ENCODE results near the gene SLC39A2. TPM values are rescaled to one million over a fixed set of nuclear protein-coding genes. Genes with fewer than 3 reads are reported as not detected.

SLC39A2 gene
- total RNA-seq, 4 donors from 2014 or later: 8.6 to 23.2 (median 14.9) TPM

DNA sequence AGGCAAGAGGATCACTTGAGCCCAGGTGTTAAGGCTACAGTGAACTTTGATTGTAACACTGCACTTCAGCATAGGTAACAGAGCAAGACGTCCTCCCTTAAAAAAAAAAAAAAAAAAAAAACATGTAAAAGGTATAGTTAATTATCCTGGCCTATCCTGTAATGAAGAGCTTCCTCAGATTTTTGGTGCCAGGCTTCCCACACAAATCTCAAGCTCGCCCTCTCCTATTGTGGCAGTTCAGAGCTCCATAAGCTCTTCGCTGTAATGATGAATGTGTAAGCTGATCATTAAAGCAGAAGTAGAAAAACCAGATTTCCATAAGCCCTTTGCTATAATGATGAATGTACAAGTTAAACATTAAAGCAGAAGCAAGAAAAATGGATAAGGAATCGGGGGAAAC lies 2.0 kb upstream of the SLC39A2 start:
- intact Hi-C loops (cut with DNase I): no loop called here
- peaks cover 8 to 54% (median 47%) of the 10 kb centered on the region in 3 donors for H3K36me3 ChIP-seq
- H3K4me1 ChIP-seq: peaks cover 9 to 64% (median 14%) of the 10 kb centered on the region in 3 donors
- peak overlapping the region in 1 of 4 donors; percentile 32 for H3K4me3 ChIP-seq
- 37 to 47% methylated on average over 4 of the region's 4 CpGs for WGBS, 2 donors
- H3K9me3 ChIP-seq: no peaks in the 10 kb centered on the region
- TF ChIP-seq, protein P1, sequence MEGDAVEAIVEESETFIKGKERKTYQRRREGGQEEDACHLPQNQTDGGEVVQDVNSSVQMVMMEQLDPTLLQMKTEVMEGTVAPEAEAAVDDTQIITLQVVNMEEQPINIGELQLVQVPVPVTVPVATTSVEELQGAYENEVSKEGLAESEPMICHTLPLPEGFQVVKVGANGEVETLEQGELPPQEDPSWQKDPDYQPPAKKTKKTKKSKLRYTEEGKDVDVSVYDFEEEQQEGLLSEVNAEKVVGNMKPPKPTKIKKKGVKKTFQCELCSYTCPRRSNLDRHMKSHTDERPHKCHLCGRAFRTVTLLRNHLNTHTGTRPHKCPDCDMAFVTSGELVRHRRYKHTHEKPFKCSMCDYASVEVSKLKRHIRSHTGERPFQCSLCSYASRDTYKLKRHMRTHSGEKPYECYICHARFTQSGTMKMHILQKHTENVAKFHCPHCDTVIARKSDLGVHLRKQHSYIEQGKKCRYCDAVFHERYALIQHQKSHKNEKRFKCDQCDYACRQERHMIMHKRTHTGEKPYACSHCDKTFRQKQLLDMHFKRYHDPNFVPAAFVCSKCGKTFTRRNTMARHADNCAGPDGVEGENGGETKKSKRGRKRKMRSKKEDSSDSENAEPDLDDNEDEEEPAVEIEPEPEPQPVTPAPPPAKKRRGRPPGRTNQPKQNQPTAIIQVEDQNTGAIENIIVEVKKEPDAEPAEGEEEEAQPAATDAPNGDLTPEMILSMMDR (IDR thresholded peaks at IDR 0.05): no peak
- no peak for TF ChIP-seq POLR2A (IDR thresholded peaks at IDR 0.05)
- no peak for DNase-seq
- no peaks in the 10 kb centered on the region for H3K27me3 ChIP-seq
- H3K27ac ChIP-seq: peak overlapping the region in 3 of 4 donors; percentile 71 to 89 (median 83)

DNA sequence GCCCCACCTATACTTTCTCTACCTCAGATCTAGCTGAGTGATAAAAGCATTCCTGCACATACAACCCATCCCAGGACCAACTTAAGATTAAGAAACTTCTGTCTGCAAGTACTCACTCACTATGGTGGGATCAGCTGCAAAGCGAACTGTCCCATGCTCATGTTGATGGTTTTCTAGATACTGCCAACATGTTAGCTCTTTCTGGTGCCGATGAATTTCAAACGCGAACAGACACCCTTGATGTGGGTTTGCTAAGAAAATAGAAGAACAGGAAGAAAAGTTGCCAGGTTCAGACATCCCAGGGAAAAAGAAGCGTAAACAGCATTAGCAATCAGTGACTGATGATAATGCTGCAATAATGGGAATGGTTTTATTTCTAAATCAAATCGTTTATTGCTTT lies 1.5 kb upstream of the SLC39A2 start:
- 57 to 61% methylated on average over 6 of the region's 6 CpGs for WGBS, 2 donors
- Histone ChIP-seq H3K4me1 (peaks cover 9 to 62% (median 14%) of the 10 kb centered on the region in 3 donors), H3K9me3 (no peaks in the 10 kb centered on the region), H3K27me3 (no peaks in the 10 kb centered on the region), H3K27ac (peak overlapping the region in 3 of 4 donors; percentile 71 to 89 (median 83)), H3K4me3 (peak overlapping the region in 1 of 4 donors; percentile 32), H3K36me3 (peaks cover 8 to 50% (median 42%) of the 10 kb centered on the region in 3 donors)
- no peak for DNase-seq
- TF ChIP-seq, protein P1 (IDR thresholded peaks at IDR 0.05): no peak
- no peak for TF ChIP-seq POLR2A (IDR thresholded peaks at IDR 0.05)
- intact Hi-C loops (cut with DNase I): no loop called here

DNA sequence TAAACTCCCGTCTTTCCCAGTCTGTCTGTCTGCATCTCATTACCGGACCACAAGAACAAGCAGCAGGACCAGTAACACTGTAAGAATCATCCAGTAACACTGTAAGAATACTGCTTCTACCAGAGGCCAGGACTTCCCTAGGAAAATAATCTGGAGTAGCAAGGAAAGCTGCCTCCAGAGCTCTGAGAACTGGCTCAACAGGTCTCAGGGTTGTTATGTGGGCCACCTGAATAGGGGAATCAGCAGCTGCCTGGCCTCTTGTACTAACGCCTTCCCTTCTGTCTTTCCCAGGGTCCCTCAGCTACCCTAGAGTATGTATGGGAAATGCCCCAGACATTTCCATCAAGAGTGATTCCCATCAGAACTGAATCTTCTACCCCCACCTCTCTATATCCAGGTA lies 954 bp upstream of the SLC39A2 start:
- peaks cover 9 to 62% (median 14%) of the 10 kb centered on the region in 3 donors for H3K4me1 ChIP-seq
- H3K27ac ChIP-seq: peak overlapping the region; percentile 71 to 89 (median 82)
- H3K9me3 ChIP-seq: no peaks in the 10 kb centered on the region
- DNase-seq: no peak
- H3K27me3 ChIP-seq: no peaks in the 10 kb centered on the region
- H3K4me3 ChIP-seq: peak overlapping the region in 3 of 4 donors; percentile 4 to 32 (median 24)
- peaks cover 8 to 44% (median 36%) of the 10 kb centered on the region in 3 donors for H3K36me3 ChIP-seq
- TF ChIP-seq, protein P1 (IDR thresholded peaks at IDR 0.05): no peak
- TF ChIP-seq POLR2A (IDR thresholded peaks at IDR 0.05): no peak
- intact Hi-C loops (cut with DNase I): no loop called here
- 38 to 67% methylated on average over 3 of the region's 3 CpGs for WGBS, 2 donors

DNA sequence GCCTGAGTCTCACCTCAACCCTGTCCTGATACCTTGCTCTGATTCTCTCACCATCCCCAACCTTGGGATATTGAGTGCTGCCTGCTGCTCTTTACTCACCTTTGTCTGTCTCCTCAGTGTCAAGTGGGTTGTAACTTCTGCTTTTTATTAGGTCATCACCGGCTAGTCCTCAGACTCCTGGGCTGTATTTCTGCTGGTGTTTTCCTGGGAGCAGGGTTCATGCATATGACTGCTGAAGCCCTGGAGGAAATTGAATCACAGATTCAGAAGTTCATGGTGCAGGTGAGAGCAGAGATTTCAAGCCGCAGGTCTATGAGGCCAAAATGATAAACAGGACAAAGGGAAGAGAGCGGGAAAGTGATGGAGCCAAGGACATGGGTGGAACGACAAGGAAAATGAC lies 498 bp downstream of the SLC39A2 start:
- 49 to 71% methylated on average over 3 to 4 of the region's 4 CpGs for WGBS, 2 donors
- Histone ChIP-seq H3K27ac (peak overlapping the region; percentile 56 to 89 (median 77)), H3K4me1 (peaks cover 9 to 62% (median 14%) of the 10 kb centered on the region in 3 donors), H3K27me3 (no peaks in the 10 kb centered on the region), H3K9me3 (no peaks in the 10 kb centered on the region), H3K36me3 (peaks cover 7 to 29% (median 25%) of the 10 kb centered on the region in 3 donors), H3K4me3 (peak overlapping the region in 1 of 4 donors; percentile 33)
- no peak for TF ChIP-seq POLR2A (IDR thresholded peaks at IDR 0.05)
- TF ChIP-seq, protein P1 (IDR thresholded peaks at IDR 0.05): no peak
- intact Hi-C loops (cut with DNase I): no loop called here
- no peak for DNase-seq

- Histone ChIP-seq H3K4me1 (peaks cover 9 to 52% (median 14%) of the 10 kb centered on the region in 3 donors), H3K9me3 (no peaks in the 10 kb centered on the region), H3K36me3 (peaks cover 0 to 13% (median 9%) of the 10 kb centered on the region in 3 donors), H3K27ac (no peak overlapping the region), H3K27me3 (no peaks in the 10 kb centered on the region), H3K4me3 (no peak overlapping the region)
- WGBS, 2 donors: 74 to 86% methylated on average over 4 of the region's 7 CpGs
- TF ChIP-seq, protein P1 (IDR thresholded peaks at IDR 0.05): no peak
- TF ChIP-seq POLR2A (IDR thresholded peaks at IDR 0.05): no peak
- intact Hi-C loops (cut with DNase I): no loop called here
- no peak for DNase-seq
Observed at GRCh38 chr14:21001218-21001617, 2.1 kb downstream of the SLC39A2 start.
